COLO668 (cell line): ENCODE measurements around the gene MED27.
"Not testable (repeated sequence)": the region's sequence is repeated elsewhere in the genome, so short reads cannot be mapped to it uniquely, and the experiment has no call there.

Source experiments
- DNase-seq: peaks from one replicate; lab custom pipeline; 2025; ENCODE audit not compliant: unreplicated experiment; lab: John Stamatoyannopoulos, UW

The MED27 gene

DNA sequence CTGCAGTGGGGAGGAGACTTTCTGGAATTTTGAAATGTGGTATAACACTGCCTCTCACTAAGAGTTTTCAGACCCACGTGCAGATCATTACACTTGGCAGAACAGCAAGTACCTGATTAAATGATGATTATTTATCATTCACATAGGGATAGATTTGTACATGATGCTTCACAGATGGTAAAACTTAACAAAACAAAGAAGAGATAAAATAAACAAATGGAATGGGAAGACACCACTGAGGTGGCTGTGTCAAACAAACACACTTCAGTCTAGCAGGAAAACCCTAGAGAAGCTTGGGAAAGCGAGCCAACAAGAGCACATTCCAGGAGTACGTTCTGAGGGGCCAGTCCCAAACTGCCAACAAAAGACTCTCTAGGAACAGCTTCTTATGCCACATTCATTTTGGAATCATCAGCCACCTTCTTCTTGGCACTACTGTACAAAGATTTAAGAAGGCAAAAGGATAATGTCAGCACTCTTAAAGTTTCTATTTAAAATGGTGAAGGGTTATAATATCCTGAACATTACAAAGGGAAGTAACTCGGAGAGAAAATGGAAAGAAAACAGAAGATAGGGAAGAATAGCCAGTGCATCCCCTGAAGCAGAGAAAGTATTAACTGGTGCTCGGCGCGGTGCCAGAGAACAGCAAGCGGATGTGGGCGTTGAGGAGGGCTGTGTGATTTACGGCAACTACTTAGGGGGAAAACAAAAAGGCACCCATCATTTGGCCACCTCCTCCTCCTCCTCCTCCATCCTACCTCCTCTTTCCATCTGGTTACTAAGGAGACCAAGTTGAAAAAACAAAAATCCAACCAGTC is 1.6 kb downstream of the MED27 start:
- peak; percentile 79 for DNase-seq

DNA sequence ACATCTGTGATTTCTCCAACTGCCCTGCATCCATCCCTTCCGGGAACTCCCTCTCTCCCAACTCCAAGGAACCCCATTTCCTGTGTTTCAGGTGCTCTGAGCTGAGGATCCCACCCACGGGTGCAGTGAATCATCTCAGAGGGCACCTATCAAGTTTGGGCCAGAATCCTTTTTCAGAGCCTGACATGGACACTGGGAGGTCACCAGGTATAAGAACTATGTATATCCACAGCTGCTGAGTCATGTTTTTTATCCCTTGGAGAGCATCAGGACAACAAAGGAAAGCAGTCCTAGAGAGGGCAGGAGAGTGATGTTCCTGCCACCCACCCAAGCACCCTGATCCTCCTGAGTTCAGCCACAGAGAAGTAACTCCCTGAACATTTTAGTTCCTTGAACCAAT is 3.8 kb downstream of the MED27 start:
- no peak for DNase-seq

DNA sequence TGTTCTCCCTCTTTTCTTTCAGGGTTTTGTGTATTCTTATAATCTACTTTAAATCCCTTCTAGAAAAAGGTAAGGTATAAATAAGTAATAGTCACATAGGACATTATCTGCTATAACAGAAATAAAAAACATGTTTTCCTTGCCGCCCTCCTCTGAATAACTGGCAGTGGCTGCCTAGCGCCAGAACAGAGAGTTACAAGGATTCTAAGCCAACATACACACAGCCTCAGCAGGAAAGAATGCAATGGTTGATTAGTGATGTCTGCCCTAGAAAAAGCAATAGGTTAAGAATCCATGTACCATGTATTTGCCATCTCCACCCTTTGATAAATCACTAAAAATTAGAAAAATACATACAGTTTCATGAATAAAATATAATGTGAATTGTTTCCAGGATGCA is 4.9 kb downstream of the MED27 start:
- no peak for DNase-seq

DNA sequence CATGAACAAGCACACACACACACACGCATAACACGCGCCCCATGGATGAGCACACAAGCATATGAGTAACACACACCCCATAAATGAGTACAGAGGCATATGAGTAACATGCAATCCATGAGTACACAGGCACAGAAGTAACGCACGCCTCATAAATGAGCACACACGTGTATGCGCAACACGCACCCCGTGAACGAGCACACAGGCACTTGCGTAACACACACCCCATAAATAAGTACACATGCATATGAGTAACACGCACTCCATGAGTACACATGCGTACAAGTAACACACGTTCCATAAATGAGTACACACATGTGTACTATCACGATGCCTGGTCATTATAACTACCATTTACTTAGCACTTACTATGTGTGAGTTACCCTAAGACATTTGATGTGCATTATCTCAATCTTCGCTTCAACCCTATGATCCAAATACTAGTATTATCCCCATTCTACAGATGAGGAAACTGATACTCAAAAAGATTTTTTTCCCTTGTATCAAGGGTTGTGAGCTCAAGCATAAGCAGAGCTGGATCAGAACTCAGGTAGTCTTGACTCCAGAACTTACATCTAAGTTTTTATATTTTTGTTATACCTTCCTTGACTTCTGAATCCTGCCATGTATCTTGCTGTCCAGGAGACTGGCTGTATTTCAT is 7.7 kb downstream of the MED27 start:
- no peak for DNase-seq

DNA sequence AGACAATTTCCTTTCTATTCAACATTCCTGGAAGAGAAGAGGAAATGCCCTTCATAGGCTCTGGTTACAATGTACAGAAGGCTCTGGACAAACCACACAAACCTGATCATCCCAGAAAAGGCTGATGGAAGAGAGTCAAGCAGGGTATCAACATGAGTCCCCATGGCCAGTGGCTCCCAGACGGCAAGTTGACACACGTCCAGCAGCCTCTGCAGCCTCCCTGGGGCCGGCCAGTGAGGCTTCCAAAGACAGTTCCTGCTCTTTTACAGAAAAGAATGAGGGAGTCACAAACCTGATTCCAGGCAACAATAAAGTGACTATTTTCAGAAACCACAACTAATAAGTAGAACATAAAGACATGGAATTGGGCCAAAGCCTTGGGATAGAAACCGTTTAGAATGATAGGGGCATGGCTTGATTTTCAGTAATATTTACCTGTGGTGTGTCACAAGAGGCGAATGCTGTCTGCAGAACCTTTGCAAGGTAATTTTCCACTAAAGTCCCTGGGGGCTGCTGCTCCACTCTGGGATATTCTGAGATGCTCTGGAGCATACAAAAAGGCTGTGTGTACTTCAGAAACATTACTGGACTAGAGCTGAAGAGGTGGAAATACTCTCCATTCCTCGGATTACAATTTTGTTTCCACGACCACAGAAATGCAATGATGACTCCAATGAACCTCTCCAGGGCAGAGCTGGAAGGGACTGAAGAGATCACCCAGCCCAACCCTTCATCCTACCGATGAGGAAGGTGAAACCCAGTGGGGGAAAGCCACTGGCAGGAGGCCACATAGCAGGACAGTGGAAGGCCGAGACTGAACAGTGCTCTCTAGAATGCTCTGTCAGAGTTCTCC is 10.4 kb downstream of the MED27 start:
- DNase-seq, result no peak

DNA sequence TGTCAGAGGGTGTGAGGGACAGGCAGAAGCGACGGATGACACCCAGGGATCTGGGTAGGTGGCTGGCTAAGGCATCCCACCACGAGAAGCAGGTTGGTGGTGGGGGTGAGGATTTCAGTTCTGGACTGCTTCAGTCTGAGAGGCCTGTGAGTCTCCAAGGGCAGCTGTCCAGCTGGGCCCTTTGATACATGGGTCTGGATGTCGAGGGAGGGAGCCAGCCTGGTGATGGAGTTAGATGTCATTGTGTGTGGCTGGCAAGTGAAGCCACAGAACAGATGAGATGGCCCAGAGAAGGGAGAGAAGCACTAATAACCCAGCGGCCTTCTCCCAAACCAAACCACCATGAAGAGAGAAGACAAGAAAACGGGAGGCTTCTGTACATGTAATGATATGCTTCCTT is 11.1 kb downstream of the MED27 start:
- no peak for DNase-seq

DNA sequence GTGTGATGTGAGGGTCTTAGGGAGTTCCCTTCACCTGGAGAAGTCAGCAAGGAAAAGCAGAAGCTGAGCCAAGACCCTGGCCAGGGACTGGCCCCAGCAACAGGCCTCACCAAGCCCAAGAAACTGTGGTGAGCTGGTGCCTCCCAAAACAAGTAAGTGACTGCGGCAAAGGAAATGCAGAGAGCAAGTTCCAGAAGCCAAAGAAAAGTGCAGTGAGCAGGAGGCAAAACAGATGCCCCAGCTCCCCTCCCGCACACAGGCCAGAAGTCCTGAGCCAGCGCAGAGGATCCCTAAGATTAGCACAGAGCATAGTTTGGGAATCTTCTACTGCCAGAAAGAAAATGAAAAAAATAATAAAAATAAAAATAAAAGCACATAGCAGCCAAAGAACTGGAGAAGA is 13.2 kb downstream of the MED27 start:
- DNase-seq, result no peak

DNA sequence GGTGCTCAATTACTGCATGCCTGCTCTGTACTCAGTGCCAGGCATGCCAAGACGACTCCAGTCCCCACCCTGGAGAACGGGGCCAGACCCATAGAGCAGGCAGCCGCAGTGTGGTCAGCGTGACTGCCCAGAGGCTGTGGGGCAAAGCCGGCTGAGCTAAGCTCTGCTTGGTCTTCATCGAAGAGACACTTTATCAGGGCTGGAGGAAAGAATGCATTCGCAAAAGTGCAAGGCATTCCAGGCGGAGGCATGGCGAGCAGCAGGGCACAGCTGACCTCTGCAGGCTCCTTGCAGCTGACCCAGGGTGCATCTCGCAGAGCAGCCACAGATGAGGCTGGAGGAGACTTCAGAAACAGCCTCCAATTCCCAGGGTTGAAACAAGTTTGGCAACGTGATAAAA is 13.6 kb downstream of the MED27 start:
- DNase-seq, result no peak

DNA sequence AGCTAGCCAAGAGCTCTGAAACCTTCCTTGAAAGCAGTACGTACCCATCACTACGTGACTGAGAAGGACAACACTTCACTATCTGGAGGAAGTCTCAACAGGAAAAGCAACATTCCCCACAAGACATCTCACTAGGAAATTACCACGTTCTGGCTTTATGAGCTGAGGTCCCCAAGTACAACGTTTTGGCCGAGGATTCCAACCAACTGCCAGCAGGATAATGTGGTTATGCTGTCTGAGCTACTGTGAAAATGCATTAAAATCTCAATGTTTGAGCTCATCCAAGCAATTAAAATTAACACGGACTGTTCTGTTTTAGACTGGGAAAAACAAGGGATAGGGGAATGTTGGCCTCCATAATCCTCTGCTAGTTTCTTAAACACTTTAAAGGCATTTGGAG is 16.4 kb downstream of the MED27 start:
- no peak for DNase-seq

DNA sequence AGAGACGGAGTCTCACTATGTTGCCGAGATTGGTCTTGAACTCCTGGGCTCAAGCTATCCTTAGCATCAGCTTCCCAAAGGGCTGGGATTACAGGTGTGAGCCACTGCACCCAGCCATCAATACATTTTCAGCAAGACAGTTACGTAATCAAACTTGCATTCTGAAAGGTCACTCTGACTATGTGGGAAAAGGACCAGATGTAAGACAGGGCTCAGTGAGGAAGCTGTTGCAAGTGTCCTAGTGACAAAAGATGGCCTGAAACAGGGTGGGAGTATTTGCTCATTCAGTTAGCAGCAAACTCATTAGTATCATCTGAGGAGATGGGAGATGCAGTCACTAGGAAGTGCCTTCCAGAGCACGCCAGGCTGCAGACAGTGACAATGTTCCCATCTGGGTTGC is 16.9 kb downstream of the MED27 start:
- no peak for DNase-seq

DNA sequence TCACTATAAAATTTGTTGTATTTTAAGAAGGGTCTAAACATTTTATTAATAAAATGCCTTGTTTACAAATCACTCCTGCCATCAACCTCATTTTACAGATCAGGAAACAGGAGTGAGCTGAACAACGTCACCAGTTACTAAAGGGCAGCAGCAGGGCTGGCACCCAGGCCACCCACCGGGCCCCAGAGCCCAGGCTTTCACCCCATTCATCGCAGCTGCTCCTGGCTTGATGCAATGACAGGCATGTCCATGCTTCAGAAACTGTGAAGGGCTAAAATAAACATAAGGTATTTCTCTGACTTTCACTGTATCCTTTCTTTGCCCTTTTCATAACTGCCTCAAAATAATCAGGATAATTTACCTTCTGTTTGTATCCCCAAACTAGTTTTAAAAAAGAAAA is 18.1 kb downstream of the MED27 start:
- no peak for DNase-seq

DNA sequence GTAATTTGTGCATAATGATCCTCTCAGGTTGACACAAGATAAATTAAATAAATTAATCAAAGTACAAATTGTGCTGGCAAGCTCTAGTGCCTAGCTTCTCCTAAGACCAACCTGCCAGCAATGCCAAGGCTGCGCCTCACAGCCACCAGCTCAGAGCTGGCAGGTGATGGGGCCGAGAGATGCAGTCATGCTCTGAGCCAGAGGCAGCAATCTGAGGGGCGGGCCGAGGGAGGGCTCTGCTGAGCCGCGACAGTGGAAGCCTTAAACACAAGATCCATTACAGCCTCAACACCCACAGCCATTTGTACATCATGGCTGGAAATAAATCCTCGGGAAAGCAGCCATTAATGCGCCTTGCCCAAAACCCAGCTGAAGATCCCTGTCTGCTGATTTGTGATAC is 20.3 kb downstream of the MED27 start:
- no peak for DNase-seq

DNA sequence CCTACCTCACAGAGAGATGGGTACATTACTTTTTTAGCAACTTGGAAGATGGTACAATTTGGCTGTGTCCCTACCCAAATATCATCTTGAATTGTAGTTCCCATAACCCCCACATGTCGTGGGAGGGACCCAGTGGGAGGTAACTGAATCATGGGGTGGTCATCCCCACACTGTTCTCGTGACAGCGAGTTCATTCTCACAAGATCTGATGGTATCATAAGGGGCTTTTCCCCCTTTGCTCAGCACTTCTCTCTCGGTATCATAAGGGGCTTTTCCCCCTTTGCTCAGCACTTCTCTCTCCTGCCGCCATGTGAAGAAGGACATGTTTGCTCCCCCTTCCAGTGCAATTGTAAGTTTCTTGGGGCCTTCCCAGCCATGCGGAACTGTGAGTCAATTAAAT is 21.4 kb downstream of the MED27 start:
- not testable (repeated sequence) for DNase-seq

DNA sequence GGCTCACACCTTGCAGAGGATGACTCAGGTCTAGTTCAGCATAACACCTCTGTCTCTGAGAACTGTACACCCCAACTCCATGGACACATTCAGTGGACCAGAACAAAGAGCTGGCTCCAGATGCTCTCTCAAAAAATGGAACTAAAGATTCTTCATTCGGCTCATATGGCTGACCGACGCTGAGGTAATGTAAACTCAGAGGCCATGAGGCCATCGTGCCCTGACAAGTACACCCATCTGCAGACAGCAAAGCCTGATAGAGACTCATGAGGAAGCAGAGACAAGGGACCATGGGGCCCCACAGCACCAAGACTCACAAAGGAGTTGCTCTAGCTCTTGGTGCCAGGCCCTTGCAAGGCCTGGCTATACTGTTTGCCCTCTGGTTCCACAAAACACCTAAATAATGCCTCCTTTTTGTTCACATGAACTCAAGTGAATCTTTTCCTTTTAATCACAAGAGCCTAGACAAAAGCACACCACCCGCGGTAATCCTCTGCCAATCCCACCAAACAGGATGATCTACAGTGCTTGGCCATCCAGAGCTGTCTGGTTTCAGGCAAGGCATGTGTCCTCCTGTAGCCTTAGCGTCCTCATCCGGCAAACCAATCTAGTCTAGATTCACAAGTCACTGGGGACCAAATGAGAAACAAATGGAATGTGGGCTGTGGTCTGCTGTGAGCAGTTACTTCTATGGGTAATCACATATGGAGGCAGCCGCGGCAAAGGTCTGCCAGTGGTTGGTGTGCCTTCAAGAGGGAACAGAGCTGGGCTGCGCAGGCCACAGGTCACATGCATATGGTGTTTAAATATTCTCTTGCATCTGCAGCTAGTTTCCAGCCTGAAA is 22.7 kb downstream of the MED27 start:
- peak; percentile 60 for DNase-seq

DNA sequence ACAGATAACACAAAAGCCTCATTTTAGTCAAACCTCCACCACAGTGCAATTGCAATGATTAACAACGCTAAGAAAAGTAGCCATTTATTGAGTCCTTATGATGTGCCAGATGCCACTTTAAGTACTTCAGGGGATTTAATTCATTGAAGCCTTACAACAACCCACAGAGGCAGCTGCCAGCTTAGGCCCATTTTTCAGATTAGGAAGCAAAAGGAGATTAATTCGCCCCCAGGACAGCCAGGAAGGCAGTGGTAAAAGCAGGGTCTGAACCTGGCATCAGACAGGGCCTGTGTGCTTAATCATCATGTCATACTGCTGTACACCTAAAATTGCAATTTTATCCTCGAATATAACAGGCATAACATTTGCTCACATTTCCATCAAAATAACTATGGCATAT is 23.9 kb downstream of the MED27 start:
- DNase-seq, result no peak

DNA sequence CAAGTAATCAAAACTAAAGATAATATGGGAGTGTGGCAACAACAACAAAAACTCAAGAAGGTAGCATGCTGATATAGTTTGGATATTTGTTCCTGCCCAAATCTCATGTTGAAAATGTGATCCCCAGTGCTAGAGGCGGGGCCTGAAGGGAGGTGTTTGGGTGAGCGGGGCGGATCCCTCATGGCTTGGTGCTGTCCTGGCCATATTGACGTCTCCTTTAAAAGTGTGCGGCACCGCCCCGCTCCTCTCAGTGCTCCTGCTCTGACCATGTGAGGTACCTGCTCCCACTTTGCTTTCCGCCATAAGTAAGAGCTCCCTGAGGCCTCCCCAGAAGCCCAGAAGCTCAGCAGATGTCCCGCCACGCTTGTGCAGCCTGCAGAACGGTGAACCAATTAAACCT is 25.6 kb downstream of the MED27 start:
- no peak for DNase-seq

DNA sequence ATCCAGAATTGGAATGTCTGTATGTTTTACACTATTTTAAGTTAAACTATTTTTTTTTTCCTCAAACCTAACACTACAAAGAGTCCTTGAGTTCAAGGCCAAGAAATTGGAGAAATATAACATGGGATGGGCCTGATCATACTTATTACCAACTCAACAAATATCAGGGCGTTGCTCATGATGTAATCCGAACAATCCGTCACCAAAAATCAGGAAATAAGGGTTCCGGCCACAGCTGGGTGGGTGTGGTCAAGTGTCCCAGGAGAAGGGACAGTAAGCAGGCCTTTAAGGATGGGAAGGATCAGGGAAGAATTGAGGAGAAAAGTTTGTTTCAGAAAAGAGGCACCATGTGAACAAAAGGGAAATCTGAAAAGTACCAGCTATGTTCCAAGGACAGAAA is 29.8 kb downstream of the MED27 start:
- no peak for DNase-seq

DNA sequence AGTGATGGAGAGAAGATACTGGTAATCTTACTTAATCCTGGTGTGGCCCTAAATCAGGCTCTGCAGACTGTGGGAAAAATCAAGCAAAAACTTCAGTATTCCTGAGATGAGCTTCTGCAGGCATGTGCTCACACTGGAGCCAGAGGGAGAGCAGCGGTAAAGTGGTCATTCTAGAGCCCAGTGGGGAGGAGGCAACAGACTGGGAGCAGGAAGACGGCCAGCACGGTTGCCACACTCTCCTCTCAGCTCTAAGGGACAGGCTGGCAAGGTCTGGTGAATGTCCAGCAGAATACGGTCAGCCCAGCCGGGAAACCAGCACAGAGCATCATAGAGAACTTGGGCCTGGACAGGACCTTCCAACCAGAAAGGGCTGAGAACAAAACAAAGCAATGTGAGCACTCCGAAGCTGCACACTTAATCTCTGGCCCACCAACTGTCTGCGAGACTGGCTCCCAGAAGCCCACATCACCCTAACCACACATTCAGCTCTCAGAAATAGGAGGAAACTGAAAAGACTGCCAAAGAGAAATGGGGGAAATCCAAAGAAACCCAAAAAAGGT is 30.3 kb downstream of the MED27 start:
- DNase-seq, result no peak

DNA sequence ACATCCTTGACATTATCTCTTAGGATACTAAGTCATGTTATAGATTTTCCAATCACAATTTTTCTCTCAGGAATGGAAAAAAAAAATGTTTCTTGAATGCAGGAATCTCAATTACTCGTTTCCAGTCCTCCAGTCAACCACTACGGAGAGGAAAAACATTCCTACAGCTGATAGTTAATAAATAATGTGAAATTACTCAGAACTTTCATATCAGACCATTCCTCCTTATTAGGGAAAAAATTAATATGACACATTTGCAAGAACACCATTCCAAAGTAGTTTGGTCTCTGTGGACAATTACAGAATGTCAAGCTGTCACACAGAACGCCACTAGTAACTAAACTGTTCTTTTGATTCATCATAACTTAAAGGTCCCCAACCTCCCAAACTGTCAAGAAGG is 31.5 kb downstream of the MED27 start:
- DNase-seq, result no peak

DNA sequence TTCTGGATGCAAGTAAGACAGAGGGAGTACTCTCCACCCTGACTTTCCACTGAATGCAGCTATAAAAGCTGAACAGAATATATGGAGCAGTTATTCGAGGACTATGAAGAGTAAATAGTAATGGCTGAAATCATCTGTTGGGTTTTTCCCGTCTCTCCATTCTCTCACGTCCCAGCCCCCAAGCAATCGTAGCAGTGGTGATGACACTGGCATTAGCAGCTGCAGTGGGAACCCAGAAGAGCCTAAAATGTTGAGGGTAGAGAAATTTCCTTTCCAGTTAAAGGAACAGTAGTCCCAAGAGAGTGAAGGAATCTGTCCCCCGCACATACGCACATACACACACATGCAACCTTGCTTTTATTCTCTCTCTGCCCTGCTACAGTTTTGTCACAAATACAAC is 33.2 kb downstream of the MED27 start:
- DNase-seq, result peak; percentile 40
